IMR-90 (cell line): Measurements from ENCODE around the gene MADD. TPM values are rescaled to one million over a fixed set of nuclear protein-coding genes. Genes with fewer than 3 reads are reported as not detected.

ENCODE experiments used
- ATAC-seq: fragments of 200-7000 bp; cut with Tn5 transposase; 2 replicates; pipeline ENCODE4 v1.9.1; 2020; ENCODE audit warnings: low read depth, mild to moderate bottlenecking, moderate library complexity
- BruUV-seq: library from RNA; stranded (reverse); fragments of 400-500 nt; replicated peaks from 2 replicates; lab custom pipeline; 2021; lab: Mats Ljungman, UMichigan
- CTCF ChIA-PET: fragments of 300-600 bp; formaldehyde crosslinking; extraction: SDS; loops from one replicate; lab custom pipeline; 2021; ENCODE audit warnings: antibody characterized with exemption; lab: Yijun Ruan, JAX
- POLR2A ChIA-PET: fragments of 300-600 bp; sonication (Branson Sonifier 250); formaldehyde crosslinking; loops from one replicate; lab custom pipeline; 2022; ENCODE audit warnings: antibody characterized with exemption; ENCODE audit not compliant: unreplicated experiment; lab: Charles Lee
- DNase-seq: peaks from one replicate; pipeline ENCODE4 v3.0.0; 2013
- H2AFZ ChIP-seq: replicated peaks from 2 replicates; pipeline ENCODE3; 2013; ENCODE audit warnings: low read length, mild to moderate bottlenecking; ENCODE audit not compliant: poor library complexity
- H2AK5ac ChIP-seq: 2 replicates; pipeline ENCODE4 v1.6.1; 2013; ENCODE audit warnings: low read depth, low read length, inconsistent platforms
- H2AK9ac ChIP-seq: replicated peaks from 2 replicates; pipeline ENCODE3; 2013; ENCODE audit warnings: mild to moderate bottlenecking, low read depth, low read length, moderate library complexity; ENCODE audit not compliant: poor library complexity
- H2BK120ac ChIP-seq: 2 replicates; pipeline ENCODE4 v1.6.1; 2013; ENCODE audit warnings: low read depth, low read length, inconsistent platforms
- H2BK15ac ChIP-seq: 3 replicates; pipeline ENCODE4 v1.6.1; 2013; ENCODE audit warnings: low read depth, low read length, inconsistent platforms
- H2BK20ac ChIP-seq: 2 replicates; pipeline ENCODE4 v1.6.1; 2013; ENCODE audit warnings: low read depth, mild to moderate bottlenecking, inconsistent platforms, low read length, moderate library complexity
- H2BK5ac ChIP-seq: 2 replicates; pipeline ENCODE4 v1.6.1; 2013; ENCODE audit warnings: mild to moderate bottlenecking, low read depth, low read length, inconsistent platforms; ENCODE audit not compliant: poor library complexity, severe bottlenecking
- H3K14ac ChIP-seq: replicated peaks from 2 replicates; pipeline ENCODE4 v1.6.1; 2013; ENCODE audit warnings: low read depth, low read length, inconsistent platforms
- H3K18ac ChIP-seq: 2 replicates; pipeline ENCODE4 v1.6.1; 2013; ENCODE audit warnings: low read depth, low read length, control low read depth
- H3K23ac ChIP-seq: 2 replicates; pipeline ENCODE4 v1.6.1; 2013; ENCODE audit warnings: low read depth, low read length, inconsistent platforms
- H3K27ac ChIP-seq: 2 replicates; pipeline ENCODE4 v1.5.1; 2013; ENCODE audit warnings: mild to moderate bottlenecking, control low read depth, low read length; ENCODE audit not compliant: insufficient read depth
- H3K27me3 ChIP-seq: 2 replicates; pipeline ENCODE4 v1.6.1; 2013; ENCODE audit warnings: low read length; ENCODE audit not compliant: control insufficient read depth, insufficient read depth
- H3K36me3 ChIP-seq: 2 replicates; pipeline ENCODE4 v1.6.1; 2013; ENCODE audit warnings: low read length, mixed read lengths; ENCODE audit not compliant: control insufficient read depth, insufficient read depth
- H3K4ac ChIP-seq: 2 replicates; pipeline ENCODE4 v1.6.1; 2013; ENCODE audit warnings: low read depth, low read length, inconsistent platforms
- H3K4me1 ChIP-seq: 2 replicates; pipeline ENCODE4 v1.6.1; 2013; ENCODE audit warnings: low read length, mixed read lengths; ENCODE audit not compliant: control insufficient read depth, insufficient read depth
- H3K4me2 ChIP-seq: 2 replicates; pipeline ENCODE4 v1.6.1; 2013; ENCODE audit warnings: low read depth, mild to moderate bottlenecking, control low read depth, low read length, moderate library complexity
- H3K4me3 ChIP-seq: 2 replicates; pipeline ENCODE4 v1.5.1; 2013; ENCODE audit warnings: low read depth, mild to moderate bottlenecking, control low read depth, low read length, moderate library complexity; ENCODE audit not compliant: insufficient read depth
- H3K56ac ChIP-seq: 2 replicates; pipeline ENCODE4 v1.6.1; 2013; ENCODE audit warnings: low read length, inconsistent platforms; ENCODE audit not compliant: insufficient read depth; ENCODE audit errors: extremely low read depth
- H3K79me1 ChIP-seq, 2 experiments: 2 replicates each; pipeline ENCODE4 v1.6.1; 2013; ENCODE audit warnings: low read length in 2 of 2, inconsistent platforms in 1 of 2, low read depth in 1 of 2
- H3K9ac ChIP-seq: 2 replicates; pipeline ENCODE4 v1.6.1; 2013; ENCODE audit warnings: low read depth, low read length, control low read depth
- H3K9me1 ChIP-seq: 2 replicates; pipeline ENCODE4 v1.6.1; 2013; ENCODE audit warnings: low read length, inconsistent platforms; ENCODE audit not compliant: insufficient read depth
- H3K9me3 ChIP-seq: 2 replicates; pipeline ENCODE4 v1.6.1; 2013; ENCODE audit warnings: low read length; ENCODE audit not compliant: control insufficient read depth, insufficient read depth
- H4K20me1 ChIP-seq: 2 replicates; pipeline ENCODE4 v1.6.1; 2013; ENCODE audit warnings: low read length, inconsistent platforms; ENCODE audit not compliant: insufficient read depth
- H4K5ac ChIP-seq: 2 replicates; pipeline ENCODE4 v1.6.1; 2013; ENCODE audit warnings: mild to moderate bottlenecking, low read depth, low read length, control low read depth
- H4K8ac ChIP-seq, 2 experiments: 2 replicates each; pipeline ENCODE4 v1.6.1; 2013; ENCODE audit warnings: low read depth in 2 of 2, low read length in 2 of 2, control low read depth in 1 of 2, inconsistent platforms in 1 of 2
- H4K91ac ChIP-seq: 2 replicates; pipeline ENCODE4 v1.6.1; 2013; ENCODE audit warnings: low read depth, low read length, inconsistent platforms; ENCODE audit not compliant: insufficient read depth
- BHLHE40 ChIP-seq: fragments of 150-350 bp; IDR thresholded peaks from 2 replicates; pipeline ENCODE4 v1.6.1; 2016; ENCODE audit warnings: mild to moderate bottlenecking, low read depth, low read length
- CEBPB ChIP-seq: IDR thresholded peaks from 2 replicates; pipeline ENCODE4 v1.6.1; 2012; ENCODE audit warnings: low read depth, low read length, improper control_type of control experiment
- CHD1 ChIP-seq: IDR thresholded peaks from 2 replicates; pipeline ENCODE4 v1.6.1; 2012; ENCODE audit warnings: low read depth, low read length, improper control_type of control experiment
- CTCF ChIP-seq: conservative IDR thresholded peaks from 2 replicates; pipeline ENCODE4 v1.5.1; 2012; ENCODE audit warnings: mild to moderate bottlenecking, low read depth, low read length, improper control_type of control experiment
- MAFK ChIP-seq: IDR thresholded peaks from 2 replicates; pipeline ENCODE4 v1.6.1; 2012; ENCODE audit warnings: low read depth, low read length, improper control_type of control experiment
- MAZ ChIP-seq: IDR thresholded peaks from 2 replicates; pipeline ENCODE4 v1.6.1; 2012; ENCODE audit warnings: low read depth, mild to moderate bottlenecking, low read length, improper control_type of control experiment, moderate library complexity, borderline replicate concordance
- MXI1 ChIP-seq: IDR thresholded peaks from 2 replicates; pipeline ENCODE4 v1.6.1; 2012; ENCODE audit warnings: low read depth, mild to moderate bottlenecking, low read length, moderate library complexity, borderline replicate concordance
- NFE2L2 ChIP-seq: fragments of 150-350 bp; IDR thresholded peaks from 2 replicates; pipeline ENCODE4 v1.6.1; 2016; ENCODE audit warnings: low read depth, mild to moderate bottlenecking, low read length
- POLR2A ChIP-seq: IDR thresholded peaks from 2 replicates; pipeline ENCODE4 v1.6.1; 2012; ENCODE audit warnings: mild to moderate bottlenecking, low read depth, low read length
- RAD21 ChIP-seq: IDR thresholded peaks from 2 replicates; pipeline ENCODE4 v1.6.1; 2012; ENCODE audit warnings: low read length, improper control_type of control experiment
- RCOR1 ChIP-seq: IDR thresholded peaks from 2 replicates; pipeline ENCODE4 v1.6.1; 2012; ENCODE audit warnings: mild to moderate bottlenecking, low read length, improper control_type of control experiment; ENCODE audit not compliant: insufficient replicate concordance
- RFX5 ChIP-seq: IDR thresholded peaks from 2 replicates; pipeline ENCODE4 v1.8.0; 2012; ENCODE audit warnings: low read depth, mild to moderate bottlenecking, low read length, moderate library complexity
- SMC3 ChIP-seq: fragments of 150-350 bp; IDR thresholded peaks from 2 replicates; pipeline ENCODE4 v1.6.1; 2016; ENCODE audit warnings: low read depth, mild to moderate bottlenecking, antibody characterized with exemption, low read length, moderate library complexity
- WGBS, 2 experiments: methylation state at CpG; one replicate each; pipeline versions ENCODE4 v1.1.5 to v1.1.7; 2013; ENCODE audit warnings: missing lambda C conversion rate in 2 of 2; ENCODE audit not compliant: insufficient read length in 1 of 2; ENCODE audit errors: extremely low coverage in 2 of 2; 5-methylcytosine and 5-hydroxymethylcytosine counted together
- dilution Hi-C: fragments of 300-500 bp; cut with HindIII; formaldehyde crosslinking; loops from one replicate; pipeline ENCODE4 v1.14.3; 2018; ENCODE audit warnings: low sequenced_read_pairs; ENCODE audit not compliant: unreplicated experiment
- in situ Hi-C: fragments of 300-500 bp; cut with MboI; formaldehyde crosslinking; loops from 3 replicates; pipeline ENCODE4 v1.14.3; 2019; ENCODE audit warnings: low sequenced_read_pairs, inconsistent platforms, mixed read lengths
- intact Hi-C: fragments of 100-400 bp; cut with micrococcal nuclease; formaldehyde crosslinking; loops from 2 replicates; pipeline ENCODE4 v1.10.0; 2022
- polyA plus RNA-seq, 3 experiments: library from polyadenylated mRNA; depleted of rRNA; stranded (reverse); fragments of >200 nt; gene quantifications; 2 replicates each; pipeline ENCODE4 v1.2.3, GENCODE V29; 2012; ENCODE audit warnings: low replicate concordance in 1 of 3
- total RNA-seq: library from RNA; depleted of rRNA; stranded (reverse); fragments of >200 nt; gene quantifications from 2 replicates; pipeline ENCODE4 v1.2.3, GENCODE V29; 2012
- TF ChIP-seq, protein P1 (sequence below): fragments of 150-350 bp; IDR thresholded peaks from 2 replicates; pipeline ENCODE4 v1.6.1; 2017; ENCODE audit warnings: mild to moderate bottlenecking, antibody characterized with exemption, low read length, low read depth

Gene MADD
- total and polyA plus RNA-seq, 2 of the 4 experiments (the other 2 are of a cell fraction) = 13.3 to 16.4 TPM

DNA sequence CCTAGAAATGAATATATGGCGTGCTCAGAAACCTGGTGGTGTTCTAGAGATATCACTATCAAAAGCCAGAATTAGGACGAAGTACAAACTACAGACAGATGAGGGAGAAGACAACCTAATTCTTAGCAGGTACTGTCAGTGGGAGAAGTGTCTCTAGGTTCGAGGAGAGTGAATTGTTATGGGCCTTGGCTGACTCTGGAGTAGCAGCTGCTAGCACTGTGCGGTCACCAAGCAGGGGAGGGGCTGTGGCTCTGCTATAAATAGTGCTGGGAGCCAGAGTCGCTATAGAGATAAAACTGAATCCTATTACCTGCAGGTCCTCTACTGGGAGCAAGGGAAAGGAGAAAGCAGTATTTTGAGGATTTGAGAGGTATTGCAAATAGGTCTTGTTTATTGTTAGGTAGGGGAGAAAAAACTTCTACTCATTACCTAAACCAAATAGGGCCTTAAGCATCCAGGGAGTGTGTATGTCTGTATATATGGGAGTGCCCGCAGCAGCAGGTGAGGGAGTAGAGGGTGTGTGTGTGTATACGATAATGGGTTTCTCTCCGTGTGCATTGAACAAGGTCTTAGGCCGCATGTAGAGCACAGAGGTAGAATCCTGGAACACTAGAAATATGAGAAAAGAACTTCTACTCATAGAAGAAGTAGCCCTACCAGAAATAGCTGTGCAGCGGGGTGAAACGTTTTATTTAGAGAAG is 2.2 kb downstream of the MADD start:
- H3K4me3 ChIP-seq = no peak overlapping the region
- no peak overlapping the region for H3K4ac ChIP-seq
- H3K9me3 ChIP-seq = no peaks in the 10 kb centered on the region
- H2BK5ac ChIP-seq = no peak overlapping the region
- peaks cover 33 to 65% of the 10 kb centered on the region in 2 experiments for H3K79me1 ChIP-seq
- no peak overlapping the region for H3K27ac ChIP-seq
- ATAC-seq (no peak), DNase-seq (no peak)
- H3K14ac ChIP-seq = no peak overlapping the region
- H4K5ac ChIP-seq = no peak overlapping the region
- peaks cover 21% of the 10 kb centered on the region for H3K36me3 ChIP-seq
- TF ChIP-seq CTCF (no peak), MAFK (no peak), MAZ (no peak), NFE2L2 (no peak), BHLHE40 (no peak), POLR2A (no peak), CEBPB (no peak), RAD21 (no peak), RFX5 (no peak), MXI1 (no peak), CHD1 (no peak), SMC3 (no peak), RCOR1 (no peak)
- TF ChIP-seq, protein P1, sequence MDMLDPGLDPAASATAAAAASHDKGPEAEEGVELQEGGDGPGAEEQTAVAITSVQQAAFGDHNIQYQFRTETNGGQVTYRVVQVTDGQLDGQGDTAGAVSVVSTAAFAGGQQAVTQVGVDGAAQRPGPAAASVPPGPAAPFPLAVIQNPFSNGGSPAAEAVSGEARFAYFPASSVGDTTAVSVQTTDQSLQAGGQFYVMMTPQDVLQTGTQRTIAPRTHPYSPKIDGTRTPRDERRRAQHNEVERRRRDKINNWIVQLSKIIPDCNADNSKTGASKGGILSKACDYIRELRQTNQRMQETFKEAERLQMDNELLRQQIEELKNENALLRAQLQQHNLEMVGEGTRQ = no peak
- dilution Hi-C loops = no loop called here
- in situ Hi-C loops = no loop called here
- peaks cover 22% of the 10 kb centered on the region for H3K9me1 ChIP-seq
- intact Hi-C loops = loop anchor here (2.0 to 5.0 kb wide), 2 partner anchors 35 to 83 kb away; no protein-coding TSS in a partner anchor
- peaks cover 40% of the 10 kb centered on the region for H4K20me1 ChIP-seq
- no peak overlapping the region for H2BK120ac ChIP-seq
- no peak overlapping the region for H3K18ac ChIP-seq
- BruUV-seq = no TSS peak
- ChIA-PET POLR2A (no interaction called here), CTCF (interaction anchor here (1.0 to 1.6 kb wide), 3 partner anchors 13 to 83 kb away, joined by 3 read pairs; no protein-coding TSS in a partner anchor)
- no peak overlapping the region for H2AK5ac ChIP-seq
- WGBS, 2 experiments = no CpG with 5 or more reads among the region's 11 CpGs
- no peaks in the 10 kb centered on the region for H3K27me3 ChIP-seq
- no peak overlapping the region for H2BK20ac ChIP-seq
- no peak overlapping the region for H3K9ac ChIP-seq
- no peak overlapping the region for H3K56ac ChIP-seq
- H4K91ac ChIP-seq = no peak overlapping the region
- no peak overlapping the region for H2AK9ac ChIP-seq
- H2BK15ac ChIP-seq = no peak overlapping the region
- H2AFZ ChIP-seq = no peak overlapping the region
- no peak overlapping the region for H3K23ac ChIP-seq
- H4K8ac ChIP-seq = no peak overlapping the region
- no peak overlapping the region for H3K4me2 ChIP-seq
- peaks cover 16% of the 10 kb centered on the region for H3K4me1 ChIP-seq
